ENCODE results near the gene DOLK. TPM values are rescaled to one million over a fixed set of nuclear protein-coding genes. Genes with fewer than 3 reads are reported as not detected.

The DOLK gene
- total and polyA plus RNA-seq, 2 of the 4 experiments (the other 2 are of a cell fraction), result 23.2 to 30.8 TPM

DNA sequence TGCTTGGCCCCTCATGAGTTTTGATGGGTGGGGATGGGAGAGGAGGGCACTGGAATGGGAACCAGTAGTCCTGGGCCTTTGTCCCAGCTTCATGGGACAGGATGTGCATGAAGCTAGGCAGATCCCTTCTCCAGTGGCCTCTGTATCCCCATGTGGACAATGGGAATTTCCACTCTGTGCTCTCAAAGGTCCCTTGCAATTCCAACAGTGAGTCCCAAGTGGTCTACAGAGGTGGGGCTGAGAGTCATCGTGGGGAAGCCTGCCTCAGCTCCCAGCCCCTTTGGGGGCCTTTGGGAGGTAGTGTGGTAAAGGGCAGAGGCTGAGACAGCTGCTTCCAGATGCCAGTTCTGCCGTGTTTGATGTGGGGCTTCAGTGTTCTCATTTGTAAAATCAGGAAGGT lies 28.5 kb downstream of the DOLK start:
- H3K9me1 ChIP-seq (ENCODE audit: insufficient read depth, low read length), result peaks cover 25% of the 10 kb centered on the region
- no peak overlapping the region for H3K27ac ChIP-seq (ENCODE audit: insufficient read depth, low read length)
- no CpG with 5 or more reads among the region's 2 CpGs for WGBS, 2 experiments (ENCODE audit: extremely low coverage in 2 of 2, insufficient read length in 1 of 2)
- in situ Hi-C loops (cut with MboI; ENCODE audit: low sequenced_read_pairs), result no loop called here
- H2AK9ac ChIP-seq (replicated peaks; ENCODE audit: low read depth, low read length, poor library complexity), result peak overlapping the region; percentile 20
- H3K14ac ChIP-seq (replicated peaks; ENCODE audit: low read depth, low read length), result peak overlapping the region; percentile 10; the same call in 1 of the 2 replicates
- no peak overlapping the region for H2AFZ ChIP-seq (replicated peaks; ENCODE audit: low read length, poor library complexity)
- dilution Hi-C loops (cut with HindIII; ENCODE audit: low sequenced_read_pairs, unreplicated experiment), result no loop called here
- H2BK20ac ChIP-seq (ENCODE audit: low read depth, low read length), result no peak overlapping the region
- no peak overlapping the region; a peak in 1 of 4 replicates for H4K8ac ChIP-seq (ENCODE audit: low read depth in 2 of 2, low read length in 2 of 2)
- H4K5ac ChIP-seq (ENCODE audit: low read depth, low read length), result no peak overlapping the region
- H3K27me3 ChIP-seq (ENCODE audit: control insufficient read depth, insufficient read depth, low read length), result no peaks in the 10 kb centered on the region
- H3K56ac ChIP-seq (ENCODE audit: extremely low read depth, insufficient read depth, low read length), result no peak overlapping the region
- no peak overlapping the region for H3K4me2 ChIP-seq (ENCODE audit: low read depth, low read length)
- no peak overlapping the region for H3K4me3 ChIP-seq (ENCODE audit: insufficient read depth, low read depth, low read length)
- H3K18ac ChIP-seq (ENCODE audit: low read depth, low read length), result no peak overlapping the region
- no peaks in the 10 kb centered on the region for H4K20me1 ChIP-seq (ENCODE audit: insufficient read depth, low read length)
- H3K23ac ChIP-seq (ENCODE audit: low read depth, low read length), result no peak overlapping the region
- no TSS peak for BruUV-seq (replicated peaks)
- peaks cover 24% of the 10 kb centered on the region for H3K36me3 ChIP-seq (ENCODE audit: control insufficient read depth, insufficient read depth, low read length)
- H3K79me1 ChIP-seq (ENCODE audit: low read depth in 1 of 2, low read length in 2 of 2), result peaks cover 22 to 70% of the 10 kb centered on the region in 2 experiments; a peak in 3 of 4 replicates
- POLR2A ChIA-PET (ENCODE audit: unreplicated experiment), result no interaction called here
- H3K9me3 ChIP-seq (ENCODE audit: control insufficient read depth, insufficient read depth, low read length), result no peaks in the 10 kb centered on the region
- no peak for DNase-seq
- intact Hi-C loops (cut with micrococcal nuclease), result no loop called here
- H4K91ac ChIP-seq (ENCODE audit: insufficient read depth, low read depth, low read length), result no peak overlapping the region
- 0 out of 2 replicates have a peak overlapping the region, but pooled peaks have one; percentile 36 for H2AK5ac ChIP-seq (ENCODE audit: low read depth, low read length)
- no peak for ATAC-seq (ENCODE audit: low read depth)
- H2BK5ac ChIP-seq (ENCODE audit: low read depth, low read length, poor library complexity, severe bottlenecking), result no peak overlapping the region
- no peak overlapping the region; the same call in 1 of the 2 replicates for H2BK120ac ChIP-seq (ENCODE audit: low read depth, low read length)
- CTCF ChIA-PET, result no interaction called here
- H3K4me1 ChIP-seq (ENCODE audit: control insufficient read depth, insufficient read depth, low read length), result peaks cover 17% of the 10 kb centered on the region
- 0 out of 3 replicates have a peak overlapping the region, but pooled peaks have one; percentile 40 for H2BK15ac ChIP-seq (ENCODE audit: low read depth, low read length)
- no peak overlapping the region for H3K9ac ChIP-seq (ENCODE audit: low read depth, low read length)
- no peak for TF ChIP-seq MAFK (IDR thresholded peaks at IDR 0.05; ENCODE audit: low read depth, low read length)
- H3K4ac ChIP-seq (ENCODE audit: low read depth, low read length), result peak overlapping the region; percentile 1; the same call in 1 of the 2 replicates

Data from IMR-90 (cell line).